NCI-H82 treated with DMSO at 0.1 percent for 48 hours (cell line): Measurements from ENCODE around the gene WRAP53.

Source experiments
- DNase-seq: peaks from one replicate; lab custom pipeline; 2025; ENCODE audit not compliant: unreplicated experiment; lab: John Stamatoyannopoulos, UW

WRAP53 gene

GRCh38 chr17:7677388-7678067 is 10.7 kb upstream of the WRAP53 start:
- no peak for DNase-seq

GRCh38 chr17:7684851-7685532 is 3.3 kb upstream of the WRAP53 start:
- no peak for DNase-seq

GRCh38 chr17:7685533-7686221 is 2.6 kb upstream of the WRAP53 start:
- DNase-seq: peak; percentile 96

GRCh38 chr17:7686222-7687071 is 1.8 kb upstream of the WRAP53 start:
- DNase-seq: peak; percentile 96

- DNase-seq: peak; percentile 96
These were observed 987 bp upstream of the WRAP53 start, which contains the start of gene TP53 for GRCh38 chr17:7687072-7687907. Gene TP53 (minus strand): TSS chr17:7687490. CDS start chr17:7676594, 10,896 bp downstream.

GRCh38 chr17:7688808-7689316 is 585 bp downstream of the WRAP53 start:
- DNase-seq: no peak

- DNase-seq: peak; percentile 100
These were observed 7.3 kb downstream of the WRAP53 start for GRCh38 chr17:7695586-7695985.

- no peak for DNase-seq
These were observed 9.7 kb downstream of the WRAP53 start for GRCh38 chr17:7697828-7698588.

GRCh38 chr17:7700510-7700909 is 12.2 kb downstream of the WRAP53 start:
- DNase-seq: no peak

GRCh38 chr17:7701681-7702080 is 13.4 kb downstream of the WRAP53 start:
- DNase-seq: no peak

GRCh38 chr17:7702776-7703175 is 14.5 kb downstream of the WRAP53 start:
- no peak for DNase-seq

GRCh38 chr17:7703584-7704479 is 15.6 kb downstream of the WRAP53 start:
- peak; percentile 81 for DNase-seq

- DNase-seq: peak; percentile 66
These were observed 16.5 kb downstream of the WRAP53 start, which contains the start of gene EFNB3 for GRCh38 chr17:7704601-7705268. Gene EFNB3 (plus strand): TSS chr17:7705202. CDS start chr17:7705599, 397 bp downstream.

GRCh38 chr17:7705269-7706255 is 17.3 kb downstream of the WRAP53 start:
- no peak for DNase-seq

- DNase-seq: no peak
These were observed 18.5 kb downstream of the WRAP53 start for GRCh38 chr17:7706631-7707354.

GRCh38 chr17:7707446-7707845 is 19.2 kb downstream of the WRAP53 start:
- DNase-seq: no peak
